Trophoblast cell (in vitro differentiated cells and primary cell): ENCODE measurements around the gene CD7.
A peak's percentile ranks its signal among the peaks of the same experiment; 100 is the strongest.

Experiments used
- DNase-seq, 2 donors: peaks; one replicate each; pipeline ENCODE4 v3.0.0-alpha.2; 2016
- H2AFZ ChIP-seq: 2 replicates; pipeline ENCODE4 v1.6.1; 2013; ENCODE audit warnings: low read length, moderate library complexity, mild to moderate bottlenecking; ENCODE audit not compliant: insufficient read depth, poor library complexity
- H2AK5ac ChIP-seq: 2 replicates; pipeline ENCODE4 v1.6.1; 2013; ENCODE audit warnings: mild to moderate bottlenecking, low read length
- H2BK120ac ChIP-seq: 2 replicates; pipeline ENCODE4 v1.6.1; 2013; ENCODE audit warnings: low read length, mild to moderate bottlenecking, moderate library complexity; ENCODE audit not compliant: insufficient read depth, poor library complexity
- H2BK12ac ChIP-seq: 2 replicates; pipeline ENCODE4 v1.6.1; 2013; ENCODE audit warnings: mild to moderate bottlenecking, low read length, moderate library complexity
- H2BK5ac ChIP-seq: 2 replicates; pipeline ENCODE4 v1.6.1; 2013; ENCODE audit warnings: low read length, low read depth, moderate library complexity, mild to moderate bottlenecking; ENCODE audit not compliant: poor library complexity
- H3K14ac ChIP-seq: 2 replicates; pipeline ENCODE4 v1.6.1; 2013; ENCODE audit warnings: mild to moderate bottlenecking, low read length
- H3K18ac ChIP-seq: 2 replicates; pipeline ENCODE4 v1.6.1; 2013; ENCODE audit warnings: mild to moderate bottlenecking, low read length
- H3K23ac ChIP-seq: 2 replicates; pipeline ENCODE4 v1.6.1; 2013; ENCODE audit warnings: low read length
- H3K27ac ChIP-seq: 2 replicates; pipeline ENCODE4 v1.5.1; 2013; ENCODE audit warnings: low read depth, mild to moderate bottlenecking, inconsistent platforms, low read length, moderate library complexity
- H3K27me3 ChIP-seq: 2 replicates; pipeline ENCODE4 v1.6.1; 2013; ENCODE audit warnings: inconsistent platforms, mild to moderate bottlenecking, low read length, moderate library complexity; ENCODE audit not compliant: insufficient read depth
- H3K36me3 ChIP-seq, 2 experiments: 1 replicate in 1 of 2; 2 replicates in 1 of 2; pipeline ENCODE4 v1.6.1; 2013; ENCODE audit warnings: low read length in 2 of 2, mild to moderate bottlenecking in 2 of 2, moderate library complexity in 1 of 2; ENCODE audit not compliant: insufficient read depth in 2 of 2, control insufficient read depth in 1 of 2
- H3K4ac ChIP-seq: 2 replicates; pipeline ENCODE4 v1.6.1; 2013; ENCODE audit warnings: low read depth, mild to moderate bottlenecking, low read length, moderate library complexity
- H3K4me1 ChIP-seq, 2 experiments: 1 replicate in 1 of 2; 2 replicates in 1 of 2; pipeline ENCODE4 v1.6.1; 2013; ENCODE audit warnings: low read length in 2 of 2, mild to moderate bottlenecking in 2 of 2, moderate library complexity in 1 of 2; ENCODE audit not compliant: insufficient read depth in 2 of 2, control insufficient read depth in 1 of 2
- H3K4me2 ChIP-seq: 2 replicates; pipeline ENCODE4 v1.6.1; 2013; ENCODE audit warnings: inconsistent platforms, mild to moderate bottlenecking, low read length, moderate library complexity
- H3K4me3 ChIP-seq: 2 replicates; pipeline ENCODE4 v1.5.1; 2013; ENCODE audit warnings: mild to moderate bottlenecking, low read depth, low read length, inconsistent platforms
- H3K79me1 ChIP-seq: one replicate; pipeline ENCODE4 v1.6.1; 2013; ENCODE audit warnings: low read length
- H3K79me2 ChIP-seq: 2 replicates; pipeline ENCODE4 v1.6.1; 2013; ENCODE audit warnings: low read length, mild to moderate bottlenecking; ENCODE audit not compliant: control insufficient read depth, insufficient read depth, poor library complexity
- H3K9ac ChIP-seq: 2 replicates; pipeline ENCODE4 v1.6.1; 2013; ENCODE audit warnings: mild to moderate bottlenecking, low read length
- H3K9me3 ChIP-seq: 2 replicates; pipeline ENCODE4 v1.6.1; 2013; ENCODE audit warnings: low read depth, mild to moderate bottlenecking, control low read depth, inconsistent platforms, low read length; ENCODE audit not compliant: insufficient read depth
- H4K12ac ChIP-seq: 2 replicates; pipeline ENCODE4 v1.6.1; 2013; ENCODE audit warnings: low read depth, mild to moderate bottlenecking, low read length, moderate library complexity
- H4K8ac ChIP-seq: 2 replicates; pipeline ENCODE4 v1.6.1; 2013; ENCODE audit warnings: low read depth, mild to moderate bottlenecking, low read length, moderate library complexity
- H4K91ac ChIP-seq: one replicate; pipeline ENCODE4 v1.6.1; 2013; ENCODE audit warnings: low read depth, mild to moderate bottlenecking, low read length, moderate library complexity
- WGBS: extraction: QIAGEN DNeasy Blood & Tissue Kit; methylation state at CpG from one replicate; pipeline ENCODE4 v1.1.7; 2013; ENCODE audit warnings: missing lambda C conversion rate; ENCODE audit not compliant: insufficient read length, insufficient coverage; ENCODE audit errors: extremely low coverage; 5-methylcytosine and 5-hydroxymethylcytosine counted together

CD7 gene

GRCh38 chr17:82351254-82351712 lies 33.9 kb upstream of the CD7 start:
- Histone ChIP-seq H3K4me1 (peaks cover 13 to 18% of the 10 kb centered on the region in 2 experiments), H4K12ac (no peak overlapping the region), H3K14ac (no peak overlapping the region), H3K79me2 (no peaks in the 10 kb centered on the region), H4K91ac (no peak overlapping the region), H3K4ac (no peak overlapping the region), H2BK5ac (no peak overlapping the region), H3K27ac (no peak overlapping the region), H3K9ac (no peak overlapping the region), H3K36me3 (no peaks in the 10 kb centered on the region), H3K4me3 (no peak overlapping the region), H3K27me3 (no peaks in the 10 kb centered on the region), H2BK12ac (no peak overlapping the region), H2AK5ac (no peak overlapping the region), H3K79me1 (peaks cover 2% of the 10 kb centered on the region), H2AFZ (no peak overlapping the region), H2BK120ac (no peak overlapping the region), H4K8ac (no peak overlapping the region), H3K9me3 (no peaks in the 10 kb centered on the region), H3K18ac (no peak overlapping the region), H3K4me2 (no peak overlapping the region), H3K23ac (no peak overlapping the region)
- no peak for DNase-seq
- no CpG with 5 or more reads among the region's 21 CpGs for WGBS

GRCh38 chr17:82350182-82351030 lies 33.0 kb upstream of the CD7 start:
- no peak overlapping the region for H3K14ac ChIP-seq
- peak overlapping the region; percentile 15 for H2AK5ac ChIP-seq
- no peak overlapping the region for H3K4ac ChIP-seq
- H3K9me3 ChIP-seq, result no peaks in the 10 kb centered on the region
- peaks cover 11 to 17% of the 10 kb centered on the region in 2 experiments for H3K4me1 ChIP-seq
- H3K79me1 ChIP-seq, result peaks cover 5% of the 10 kb centered on the region
- no peaks in the 10 kb centered on the region for H3K79me2 ChIP-seq
- H2BK5ac ChIP-seq, result no peak overlapping the region
- no peak overlapping the region for H3K4me3 ChIP-seq
- WGBS, result no CpG with 5 or more reads among the region's 28 CpGs
- no peaks in the 10 kb centered on the region for H3K36me3 ChIP-seq
- no peak overlapping the region for H3K4me2 ChIP-seq
- H4K12ac ChIP-seq, result no peak overlapping the region
- H3K27me3 ChIP-seq, result no peaks in the 10 kb centered on the region
- H3K27ac ChIP-seq, result no peak overlapping the region
- H3K23ac ChIP-seq, result no peak overlapping the region
- no peak for DNase-seq
- H2BK120ac ChIP-seq, result no peak overlapping the region
- H3K9ac ChIP-seq, result no peak overlapping the region
- H2BK12ac ChIP-seq, result no peak overlapping the region
- no peak overlapping the region for H4K8ac ChIP-seq
- no peak overlapping the region for H2AFZ ChIP-seq
- H3K18ac ChIP-seq, result no peak overlapping the region
- no peak overlapping the region for H4K91ac ChIP-seq

- Histone ChIP-seq H2AFZ (peak overlapping the region; percentile 46), H3K18ac (no peak overlapping the region), H3K23ac (no peak overlapping the region), H3K9ac (no peak overlapping the region), H2BK12ac (peak overlapping the region; percentile 59), H2AK5ac (no peak overlapping the region), H3K4me2 (no peak overlapping the region), H3K4me3 (no peak overlapping the region), H4K8ac (no peak overlapping the region), H4K12ac (peak overlapping the region; percentile 12), H3K79me2 (no peaks in the 10 kb centered on the region), H3K14ac (no peak overlapping the region), H3K9me3 (no peaks in the 10 kb centered on the region), H3K4me1 (peaks cover 14 to 27% of the 10 kb centered on the region in 2 experiments), H2BK120ac (no peak overlapping the region), H3K79me1 (peaks cover 9% of the 10 kb centered on the region), H3K27ac (no peak overlapping the region), H3K4ac (no peak overlapping the region), H3K27me3 (no peaks in the 10 kb centered on the region), H2BK5ac (no peak overlapping the region), H3K36me3 (no peaks in the 10 kb centered on the region), H4K91ac (peak overlapping the region; percentile 61)
- no CpG with 5 or more reads among the region's 11 CpGs for WGBS
- DNase-seq, result no peak
Observed at GRCh38 chr17:82349287-82349701, 31.9 kb upstream of the CD7 start.

GRCh38 chr17:82348866-82349265 lies 31.5 kb upstream of the CD7 start:
- Histone ChIP-seq H2AFZ (no peak overlapping the region), H3K9ac (no peak overlapping the region), H3K27me3 (no peaks in the 10 kb centered on the region), H3K36me3 (no peaks in the 10 kb centered on the region), H3K27ac (no peak overlapping the region), H3K79me1 (peaks cover 9% of the 10 kb centered on the region), H4K8ac (no peak overlapping the region), H3K4me1 (peaks cover 16 to 30% of the 10 kb centered on the region in 2 experiments), H3K4ac (no peak overlapping the region), H3K79me2 (no peaks in the 10 kb centered on the region), H3K4me2 (no peak overlapping the region), H3K4me3 (no peak overlapping the region), H2BK12ac (peak overlapping the region; percentile 59), H4K91ac (peak overlapping the region; percentile 80), H4K12ac (peak overlapping the region; percentile 12), H3K9me3 (no peaks in the 10 kb centered on the region), H3K18ac (no peak overlapping the region), H2AK5ac (no peak overlapping the region), H2BK120ac (no peak overlapping the region), H3K14ac (no peak overlapping the region), H2BK5ac (no peak overlapping the region), H3K23ac (no peak overlapping the region)
- DNase-seq, result no peak
- no CpG with 5 or more reads among the region's 11 CpGs for WGBS
